SK-N-DZ (cell line): ENCODE results near the gene SGK1. TPM values are rescaled to one million over a fixed set of nuclear protein-coding genes. Genes with fewer than 3 reads are reported as not detected.

Experiments
- DNase-seq: peaks from one replicate; pipeline ENCODE4 v3.0.0-alpha.2; 2015; ENCODE audit warnings: low spot score
- polyA plus RNA-seq, 2 experiments: library from polyadenylated mRNA; depleted of rRNA; stranded (reverse); fragments of >200 nt; gene quantifications; 2 replicates each; pipeline ENCODE4 v1.2.3, GENCODE V29; 2014

Gene SGK1
- polyA plus RNA-seq (2014; cell fraction: cytosol; rRNA removed): 0.10 and 0.14 TPM in 2 replicates
- 0.25 TPM in 1 of 2 replicates, not detected in the other for polyA plus RNA-seq (2014; cell fraction: nucleus; rRNA removed)

DNA sequence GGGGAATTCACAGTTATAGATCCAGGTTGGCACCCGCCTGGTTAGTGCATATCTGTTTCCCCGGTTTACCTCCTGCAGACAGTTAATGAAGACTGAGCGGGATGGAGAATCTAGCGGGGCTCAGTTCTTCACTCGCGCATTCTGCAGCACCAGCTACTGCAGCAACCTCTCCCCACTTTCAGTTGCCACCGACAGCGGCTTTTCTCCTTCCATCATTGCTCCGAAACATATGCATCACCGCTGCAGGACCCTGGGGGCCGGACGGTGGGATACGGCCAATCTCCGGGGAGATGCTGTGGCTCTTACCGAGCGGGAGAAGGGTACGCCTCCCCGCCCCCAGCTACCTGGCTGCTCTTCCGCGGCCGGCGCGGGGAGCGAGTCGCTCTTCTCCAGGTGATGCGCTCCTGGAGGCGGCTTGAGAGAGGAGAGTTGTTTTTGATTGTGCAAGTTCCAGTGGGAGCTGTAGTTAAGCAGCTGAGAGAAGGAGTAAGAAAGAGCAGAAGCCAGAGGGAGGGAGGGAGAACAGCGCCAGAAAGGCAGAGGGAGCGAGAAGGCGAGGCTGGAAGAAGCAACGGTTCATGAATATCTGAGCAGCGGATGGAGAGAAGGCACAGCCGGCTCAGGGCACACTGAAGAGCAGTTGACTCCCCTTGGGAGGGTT lies at the start of gene SGK1:
TSS of gene SGK1 (minus strand) at position 642 of the 661 bp plus-strand sequence. CDS start 652 bp downstream, outside the sequence.
- no peak for DNase-seq

GRCh38 chr6:134363323-134364039 lies 45.6 kb upstream of the SGK1 start:
- no peak for DNase-seq

DNA sequence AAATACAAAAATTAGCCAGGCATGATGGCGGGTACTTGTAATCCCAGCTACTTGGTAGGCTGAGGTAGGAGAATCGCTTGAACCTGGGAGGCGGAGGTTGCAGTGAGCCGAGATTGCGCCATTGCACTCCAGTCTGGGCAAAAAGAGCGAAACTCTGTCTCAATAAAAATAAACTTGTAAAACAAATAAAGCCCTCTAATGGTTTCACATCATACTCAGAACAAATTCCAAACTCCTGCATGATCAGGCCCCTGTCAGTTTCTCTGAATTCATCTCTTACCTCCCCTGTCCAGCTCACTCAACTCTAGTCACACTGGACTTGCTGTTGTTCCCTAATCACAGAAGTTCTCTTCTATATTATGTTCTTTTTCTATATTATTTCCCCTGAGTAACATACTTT lies 43.1 kb upstream of the SGK1 start:
- DNase-seq: no peak

GRCh38 chr6:134359302-134359701 lies 41.4 kb upstream of the SGK1 start:
- no peak for DNase-seq

DNA sequence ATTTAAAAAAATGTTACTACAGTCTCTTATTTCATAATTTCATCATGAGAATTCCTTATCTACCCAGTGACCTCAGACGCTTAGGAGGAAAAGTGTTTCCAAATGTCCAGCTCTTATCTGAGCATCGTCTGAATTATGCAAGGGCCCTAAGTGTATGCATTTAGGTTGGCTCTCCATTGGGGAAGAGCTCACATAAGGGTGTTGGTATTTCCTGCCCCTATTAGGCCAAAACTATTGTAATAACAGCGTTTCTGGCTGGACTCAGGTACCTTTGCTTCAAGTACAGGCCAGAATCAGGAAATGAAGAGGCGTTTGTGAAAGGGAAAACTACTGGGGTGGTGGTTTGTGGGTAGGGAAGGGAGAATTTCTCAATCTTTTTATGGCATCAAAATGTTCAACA lies 40.4 kb upstream of the SGK1 start:
- DNase-seq: no peak

GRCh38 chr6:134357022-134357487 lies 39.1 kb upstream of the SGK1 start:
- no peak for DNase-seq

DNA sequence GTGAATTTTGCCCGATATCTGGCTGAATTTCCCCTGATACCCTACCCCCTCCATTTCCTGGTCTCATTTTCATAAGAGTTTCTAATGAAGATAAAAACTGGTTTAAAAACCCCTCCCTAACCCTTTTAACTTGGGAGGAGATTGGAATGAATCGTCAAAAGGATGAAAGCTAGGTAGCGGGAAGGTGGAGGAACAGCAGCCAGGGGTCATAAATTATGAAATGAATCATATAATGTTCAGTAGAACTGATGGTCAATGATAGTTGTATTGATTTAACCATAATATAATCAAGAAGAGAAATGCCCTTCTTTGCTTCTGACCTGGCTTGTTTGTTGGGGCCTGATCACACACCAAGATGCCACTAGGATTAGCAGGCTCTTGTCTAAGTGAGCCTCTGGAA lies 38.5 kb upstream of the SGK1 start:
- no peak for DNase-seq

GRCh38 chr6:134352786-134353480 lies 35.0 kb upstream of the SGK1 start:
- DNase-seq: no peak

DNA sequence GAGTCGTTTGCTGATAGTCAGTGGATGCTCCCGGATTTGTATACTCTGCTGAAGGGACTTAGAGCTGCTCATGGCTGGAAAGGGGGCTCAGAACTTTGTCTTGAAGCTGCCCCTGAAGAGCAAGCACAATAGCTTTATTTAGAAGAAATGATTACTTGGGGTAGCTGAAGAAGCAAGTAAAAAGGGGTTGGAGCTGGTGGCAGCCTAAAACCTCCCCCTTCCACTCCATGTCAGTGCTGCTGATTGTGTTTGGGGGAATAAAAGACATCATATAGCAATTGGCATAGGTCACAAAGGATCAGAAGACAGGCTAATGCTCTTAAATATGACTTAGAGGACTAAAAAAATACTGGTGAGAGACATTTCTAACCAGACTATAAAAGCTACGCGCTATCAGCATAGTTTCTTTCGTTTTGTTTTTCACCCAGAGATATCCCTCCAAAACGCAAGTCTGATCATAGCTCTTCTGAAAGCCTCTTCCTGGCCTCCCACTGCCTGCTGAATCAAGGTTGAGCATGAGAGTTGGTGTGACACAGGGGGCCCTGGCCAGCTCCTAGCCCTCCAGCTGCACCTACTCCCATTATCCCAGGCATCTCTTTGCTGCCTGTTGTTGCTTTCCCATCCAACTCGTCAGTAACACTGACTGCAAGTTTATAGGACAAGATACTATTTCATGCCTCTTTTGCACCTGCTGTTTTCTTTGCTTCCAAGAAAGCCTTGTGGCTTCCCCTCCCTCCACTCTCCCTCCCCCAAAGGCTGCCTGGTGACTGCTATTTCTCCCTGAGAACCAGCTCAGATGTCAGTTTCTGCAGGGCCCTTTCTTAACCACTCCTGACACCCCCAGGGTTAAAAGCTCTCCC lies 33.9 kb upstream of the SGK1 start:
- DNase-seq: no peak

- no peak for DNase-seq
These were observed 30.2 kb upstream of the SGK1 start for GRCh38 chr6:134347885-134348805.

DNA sequence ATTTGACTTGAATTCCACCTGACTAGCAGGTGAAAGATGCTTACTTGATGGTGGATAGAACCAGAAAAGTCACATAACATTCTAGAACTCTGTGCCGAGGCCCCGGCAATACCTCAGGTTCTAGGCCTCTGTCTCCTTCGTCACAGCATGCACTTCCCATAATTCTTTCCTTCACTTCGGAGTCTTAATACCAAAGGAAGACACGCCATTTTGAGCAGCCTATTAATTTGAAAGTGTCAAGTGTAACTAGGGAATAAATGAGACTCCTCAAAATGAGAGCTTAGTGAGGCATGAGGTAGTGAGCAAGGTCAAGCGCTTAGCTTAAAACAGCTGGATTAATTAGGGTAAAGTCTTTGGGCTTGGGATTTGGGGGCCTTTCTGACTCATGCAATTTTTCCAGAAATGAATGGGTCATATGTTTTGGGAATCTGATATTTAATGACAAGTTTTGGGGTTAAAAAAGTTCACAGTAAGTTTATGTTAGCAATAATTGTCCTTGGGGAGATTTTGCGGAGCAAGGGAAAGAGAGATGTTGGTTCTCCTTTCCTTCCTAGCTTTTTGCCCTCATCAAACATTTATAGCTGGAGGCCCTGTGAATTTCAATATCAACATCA lies 29.1 kb upstream of the SGK1 start:
- no peak for DNase-seq

DNA sequence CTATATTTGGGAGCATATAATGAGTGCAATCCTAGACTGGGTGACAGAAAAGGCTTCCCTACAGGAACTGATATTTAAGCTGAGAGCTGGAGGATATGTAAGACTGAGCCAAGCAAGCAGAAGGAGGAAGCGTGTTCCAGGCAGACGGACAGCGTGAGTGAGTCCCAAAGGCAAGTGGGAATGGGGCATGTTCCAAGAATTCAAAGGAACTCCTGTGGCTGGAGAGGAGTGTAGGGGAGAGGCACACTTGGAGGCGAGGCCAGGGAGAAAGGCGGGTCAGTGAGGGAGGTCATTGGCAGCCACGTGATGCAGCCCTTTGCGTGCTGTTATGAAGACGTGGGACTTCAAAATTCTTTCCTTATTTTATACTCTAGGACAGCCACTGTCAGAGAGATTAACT lies 27.9 kb upstream of the SGK1 start:
- no peak for DNase-seq

GRCh38 chr6:134343066-134343465 lies 25.2 kb upstream of the SGK1 start:
- no peak for DNase-seq

GRCh38 chr6:134341999-134342567 lies 24.2 kb upstream of the SGK1 start:
- DNase-seq: no peak

DNA sequence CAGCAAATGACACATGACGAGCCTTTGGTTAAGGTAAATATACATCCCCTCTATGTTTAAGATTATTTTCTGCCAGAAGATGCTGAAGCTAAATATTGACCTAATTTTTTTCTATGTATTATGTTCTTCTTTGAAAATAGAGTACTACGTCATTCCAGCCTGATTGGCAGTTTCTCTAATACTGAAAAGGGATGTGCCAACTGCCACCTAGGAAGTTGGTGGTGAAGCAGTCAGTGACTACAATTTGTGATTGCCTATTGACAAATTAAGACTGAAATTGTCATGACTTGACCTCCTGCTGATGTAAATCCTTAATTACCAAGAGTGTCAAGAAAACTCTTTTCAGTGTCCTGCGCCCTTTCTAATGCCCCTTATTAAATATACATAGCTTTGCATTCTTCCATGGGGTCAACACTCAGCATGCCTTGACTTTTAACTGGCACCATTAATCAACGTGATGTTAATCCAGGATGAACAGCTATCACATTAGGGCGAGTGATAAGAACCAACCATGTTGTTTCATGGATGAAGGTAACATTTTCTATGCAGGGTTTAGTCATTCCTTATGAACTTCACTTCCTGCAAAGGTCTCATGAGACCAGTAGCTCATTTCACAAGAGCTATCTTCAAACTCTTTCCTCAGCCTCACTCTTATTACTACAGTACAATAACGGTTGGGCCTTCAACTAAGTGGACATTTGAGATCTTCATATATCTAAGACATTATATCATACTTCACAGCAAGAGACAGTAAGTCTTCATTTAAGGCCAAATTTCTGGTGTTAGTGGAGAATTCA lies 22.5 kb upstream of the SGK1 start:
- no peak for DNase-seq

- no peak for DNase-seq
These were observed 21.3 kb upstream of the SGK1 start for GRCh38 chr6:134339216-134339615.

- DNase-seq: no peak
These were observed 13.3 kb upstream of the SGK1 start for GRCh38 chr6:134331256-134331655.

DNA sequence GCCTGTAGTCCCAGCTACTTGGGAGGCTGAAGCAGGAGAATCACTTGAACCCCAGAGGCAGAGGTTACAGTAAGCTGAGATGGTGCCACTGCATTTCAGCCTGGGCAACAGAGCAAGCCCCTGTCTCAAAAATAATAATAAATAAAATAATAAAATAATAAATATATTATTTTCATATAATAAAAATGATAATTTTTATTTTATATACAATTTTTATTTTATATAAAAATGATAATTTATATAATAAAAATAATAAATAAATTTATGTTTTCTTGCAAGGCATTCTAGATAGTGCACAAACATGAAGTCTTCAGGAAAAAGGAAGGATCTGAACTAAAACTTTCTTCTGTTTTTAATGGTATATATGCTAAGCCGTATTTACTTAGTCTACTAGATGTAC lies 12.6 kb upstream of the SGK1 start:
- no peak for DNase-seq

DNA sequence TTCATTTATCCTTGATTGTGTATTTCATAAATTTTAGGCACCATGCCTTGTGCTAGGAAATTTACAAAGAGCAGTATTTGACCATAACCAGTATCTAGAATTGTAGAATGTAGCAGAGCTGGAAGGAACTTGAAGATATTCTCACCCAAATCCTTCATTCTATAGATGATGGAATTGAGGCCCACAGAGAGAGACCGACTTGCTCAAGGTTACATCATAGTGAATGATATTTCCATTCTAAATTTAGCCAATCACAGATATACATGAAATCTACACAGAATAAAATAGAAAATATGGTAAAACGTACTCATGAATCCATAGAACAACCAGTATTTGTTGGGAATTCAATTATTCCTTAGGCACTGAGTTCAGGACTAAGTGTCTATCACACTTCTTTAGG lies 10.9 kb upstream of the SGK1 start:
- no peak for DNase-seq
